Bronchial epithelial cell (primary cell): Measurements from ENCODE around the gene CADM2. TPM values are rescaled to one million over a fixed set of nuclear protein-coding genes. Genes with fewer than 3 reads are reported as not detected.

ENCODE experiments used
- DNase-seq: peaks from one replicate; pipeline ENCODE4 v3.0.0-alpha.2; 2010; ENCODE audit warnings: low read depth
- FAIRE-seq: peaks from 2 replicates; lab custom pipeline; 2011; peaks lifted over from hg19 to GRCh38; lab: Jason Lieb, UNC
- H3K27me3 ChIP-seq: 2 replicates; pipeline ENCODE4 v1.5.1; 2011; ENCODE audit warnings: low read length; ENCODE audit not compliant: control insufficient read depth, insufficient read depth
- H3K36me3 ChIP-seq: 2 replicates; pipeline ENCODE4 v1.5.1; 2011; ENCODE audit warnings: low read length; ENCODE audit not compliant: control insufficient read depth, insufficient read depth
- H3K4me3 ChIP-seq: 2 replicates; pipeline ENCODE4 v1.5.1; 2011; ENCODE audit warnings: mild to moderate bottlenecking, low read depth, low read length, control low read depth
- total RNA-seq: library from RNA; depleted of rRNA; stranded (reverse); fragments of >200 nt; gene quantifications from 2 replicates; pipeline ENCODE4 v1.2.1, GENCODE V29; 2014
- TF ChIP-seq, protein P1 (sequence below): IDR thresholded peaks from 2 replicates; pipeline ENCODE4 v1.5.1; 2011; ENCODE audit warnings: mild to moderate bottlenecking, moderate library complexity, low read length, control low read depth, inconsistent platforms; ENCODE audit not compliant: insufficient read depth, severe bottlenecking

Gene CADM2
- total RNA-seq, 1 donor from 2014 or later = under 0.01 TPM

DNA sequence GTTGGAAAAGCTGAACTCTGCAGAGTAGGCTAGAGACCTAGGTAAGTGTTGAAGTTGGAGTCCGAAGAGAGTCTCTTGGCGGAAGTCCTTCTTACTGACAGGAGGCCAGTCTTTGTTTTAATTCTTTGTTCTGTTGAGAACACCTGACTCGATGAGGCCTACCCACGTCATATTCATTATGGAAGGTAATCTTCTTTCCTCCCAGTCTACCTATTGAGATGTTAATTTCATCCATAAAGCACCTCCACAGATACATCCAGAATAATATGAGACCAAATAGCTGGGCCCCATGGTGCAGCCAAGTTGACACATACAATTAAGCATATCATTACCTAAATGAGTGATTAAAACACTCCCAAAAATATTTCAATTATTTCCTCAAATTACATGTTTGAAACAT is 515.5 kb downstream of the CADM2 start:
- H3K4me3 ChIP-seq = no peak overlapping the region
- H3K36me3 ChIP-seq = no peaks in the 10 kb centered on the region
- H3K27me3 ChIP-seq = no peaks in the 10 kb centered on the region
- TF ChIP-seq, protein P1, sequence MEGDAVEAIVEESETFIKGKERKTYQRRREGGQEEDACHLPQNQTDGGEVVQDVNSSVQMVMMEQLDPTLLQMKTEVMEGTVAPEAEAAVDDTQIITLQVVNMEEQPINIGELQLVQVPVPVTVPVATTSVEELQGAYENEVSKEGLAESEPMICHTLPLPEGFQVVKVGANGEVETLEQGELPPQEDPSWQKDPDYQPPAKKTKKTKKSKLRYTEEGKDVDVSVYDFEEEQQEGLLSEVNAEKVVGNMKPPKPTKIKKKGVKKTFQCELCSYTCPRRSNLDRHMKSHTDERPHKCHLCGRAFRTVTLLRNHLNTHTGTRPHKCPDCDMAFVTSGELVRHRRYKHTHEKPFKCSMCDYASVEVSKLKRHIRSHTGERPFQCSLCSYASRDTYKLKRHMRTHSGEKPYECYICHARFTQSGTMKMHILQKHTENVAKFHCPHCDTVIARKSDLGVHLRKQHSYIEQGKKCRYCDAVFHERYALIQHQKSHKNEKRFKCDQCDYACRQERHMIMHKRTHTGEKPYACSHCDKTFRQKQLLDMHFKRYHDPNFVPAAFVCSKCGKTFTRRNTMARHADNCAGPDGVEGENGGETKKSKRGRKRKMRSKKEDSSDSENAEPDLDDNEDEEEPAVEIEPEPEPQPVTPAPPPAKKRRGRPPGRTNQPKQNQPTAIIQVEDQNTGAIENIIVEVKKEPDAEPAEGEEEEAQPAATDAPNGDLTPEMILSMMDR = no peak
- FAIRE-seq (no peak), DNase-seq (no peak)

DNA sequence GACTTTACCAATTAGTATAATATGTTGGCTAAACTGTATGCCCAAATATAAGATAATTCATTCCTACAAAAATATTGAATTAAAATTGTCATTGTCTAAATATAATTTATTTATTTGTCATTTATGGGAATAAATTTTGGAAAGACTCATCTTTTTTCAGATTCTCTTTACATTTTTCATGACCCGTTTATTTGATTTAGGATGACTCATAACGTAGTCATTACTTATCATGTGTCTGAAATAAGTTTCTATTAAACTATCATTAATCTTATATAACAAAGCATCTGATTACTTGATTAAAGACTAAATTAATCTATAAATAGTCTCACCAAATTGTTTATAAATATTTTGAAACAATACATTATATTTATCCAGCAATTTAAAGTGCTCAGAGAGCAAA is 516.6 kb downstream of the CADM2 start:
- TF ChIP-seq, protein P1 = no peak
- Histone ChIP-seq H3K27me3 (no peaks in the 10 kb centered on the region), H3K36me3 (no peaks in the 10 kb centered on the region), H3K4me3 (no peak overlapping the region)
- FAIRE-seq (no peak), DNase-seq (peak; percentile 59)

DNA sequence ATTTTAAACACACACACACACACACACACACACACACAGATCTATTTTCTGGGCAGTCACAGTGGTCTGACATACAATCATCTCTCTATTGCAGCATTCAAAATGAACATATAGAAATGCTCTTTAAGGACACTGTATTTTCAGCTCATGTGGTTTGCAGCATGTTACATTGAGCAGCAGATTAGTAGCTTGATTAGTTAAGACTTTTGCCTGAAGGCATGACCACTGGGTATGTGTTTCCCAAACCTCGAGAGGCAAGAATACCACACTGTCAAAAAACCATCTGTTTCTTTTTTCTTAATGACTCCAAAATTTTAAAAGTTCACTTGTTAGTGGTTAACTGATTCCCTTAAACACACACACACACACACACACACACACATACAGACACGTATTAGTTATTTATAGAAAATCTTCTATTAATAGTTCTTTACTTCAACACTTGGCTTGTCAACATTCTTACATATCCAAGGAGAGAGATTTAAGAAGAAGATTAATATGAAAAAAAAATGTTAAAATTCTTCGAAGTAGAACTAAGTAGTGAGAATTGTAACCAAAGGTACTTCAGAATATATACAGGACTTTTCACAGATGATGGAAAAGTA is 518.2 kb downstream of the CADM2 start:
- no peak overlapping the region for H3K4me3 ChIP-seq
- TF ChIP-seq, protein P1 = no peak
- no peak for FAIRE-seq
- no peaks in the 10 kb centered on the region for H3K36me3 ChIP-seq
- H3K27me3 ChIP-seq = no peaks in the 10 kb centered on the region
- no peak for DNase-seq

DNA sequence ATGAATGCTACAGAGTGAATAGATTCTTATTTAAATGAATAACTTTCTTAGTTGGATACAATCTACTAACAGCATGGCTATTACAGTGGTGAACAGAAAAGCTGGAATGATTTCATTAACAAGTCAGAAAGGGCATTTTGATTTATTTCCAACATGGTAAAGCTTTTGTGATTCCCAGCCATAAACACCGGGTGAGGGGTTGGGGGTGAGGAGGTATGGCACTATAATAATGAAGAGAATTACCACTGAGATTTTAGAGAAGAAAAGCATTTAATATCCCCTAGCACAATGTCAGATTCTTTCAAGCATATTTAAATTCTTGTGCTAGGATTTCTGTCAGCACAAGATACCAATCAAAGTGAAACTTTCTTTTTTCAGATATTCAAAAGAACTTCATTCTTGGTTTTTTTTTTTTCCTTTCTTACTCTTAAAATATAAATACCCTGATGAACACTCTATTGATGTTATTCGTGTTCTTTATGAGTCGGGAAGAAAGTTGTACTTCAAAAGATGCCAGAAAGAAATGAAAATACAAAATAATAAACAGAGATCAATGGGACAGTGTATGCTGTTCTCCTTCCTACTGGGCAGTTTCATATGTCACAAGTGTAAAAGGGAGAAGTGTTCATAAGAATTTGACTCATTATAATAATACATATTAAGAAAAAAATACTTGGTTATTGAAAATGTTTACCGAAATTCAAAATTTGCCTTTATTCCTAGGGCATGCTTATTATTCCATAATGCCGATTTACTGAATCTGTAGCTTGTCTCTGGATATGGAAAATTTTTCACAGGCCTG is 522.8 kb downstream of the CADM2 start:
- TF ChIP-seq, protein P1 = no peak
- FAIRE-seq = no peak
- DNase-seq = no peak

DNA sequence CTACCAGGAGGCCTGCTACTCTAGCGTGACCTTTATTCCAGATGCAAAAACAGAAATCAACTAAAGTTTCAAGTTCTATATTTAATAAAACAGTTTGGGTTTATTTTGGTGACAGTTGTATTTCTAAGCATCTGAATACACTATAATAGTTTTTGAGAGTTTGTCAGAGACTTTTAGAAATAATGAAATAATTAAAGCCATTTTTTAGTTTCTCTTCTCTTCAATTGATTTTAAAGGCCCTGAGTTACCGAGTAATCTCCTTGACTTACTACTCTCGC is 523.4 kb downstream of the CADM2 start:
- Histone ChIP-seq H3K27me3 (no peaks in the 10 kb centered on the region), H3K4me3 (no peak overlapping the region), H3K36me3 (no peaks in the 10 kb centered on the region)
- DNase-seq (no peak), FAIRE-seq (no peak)
- TF ChIP-seq, protein P1 = no peak

More for the DNA sequence above, 522.8 kb downstream of the CADM2 start:
- Histone ChIP-seq H3K36me3 (no peaks in the 10 kb centered on the region), H3K4me3 (no peak overlapping the region), H3K27me3 (no peaks in the 10 kb centered on the region)
